ENCODE results near the gene FBXL17.

FBXL17 gene

GRCh38 chr5:108141676-108142075, 240.2 kb downstream of the FBXL17 start:
- peak; percentile 9 for DNase-seq (ENCODE audit: low spot score)
- in situ Hi-C loops (cut with MboI; ENCODE audit: low sequenced_read_pairs, unreplicated experiment): no loop called here
- TF ChIP-seq CTCF (IDR thresholded peaks at IDR 0.05; ENCODE audit: borderline replicate concordance, control extremely low read depth, extremely low read depth, insufficient read depth, missing control alignments): no peak

- DNase-seq (ENCODE audit: low spot score): no peak
- no peak for TF ChIP-seq CTCF (IDR thresholded peaks at IDR 0.05; ENCODE audit: borderline replicate concordance, control extremely low read depth, extremely low read depth, insufficient read depth, missing control alignments)
- in situ Hi-C loops (cut with MboI; ENCODE audit: low sequenced_read_pairs, unreplicated experiment): no loop called here
These were observed 245.4 kb downstream of the FBXL17 start for GRCh38 chr5:108136493-108136892.

GRCh38 chr5:108129129-108129528, 252.8 kb downstream of the FBXL17 start:
- no peak for DNase-seq (ENCODE audit: low spot score)
- no peak for TF ChIP-seq CTCF (IDR thresholded peaks at IDR 0.05; ENCODE audit: borderline replicate concordance, control extremely low read depth, extremely low read depth, insufficient read depth, missing control alignments)
- in situ Hi-C loops (cut with MboI; ENCODE audit: low sequenced_read_pairs, unreplicated experiment): no loop called here

GRCh38 chr5:108125771-108126511, 256.0 kb downstream of the FBXL17 start:
- no peak for DNase-seq (ENCODE audit: low spot score)
- TF ChIP-seq CTCF (IDR thresholded peaks at IDR 0.05; ENCODE audit: borderline replicate concordance, control extremely low read depth, extremely low read depth, insufficient read depth, missing control alignments): no peak
- in situ Hi-C loops (cut with MboI; ENCODE audit: low sequenced_read_pairs, unreplicated experiment): no loop called here

- no peak for TF ChIP-seq CTCF (IDR thresholded peaks at IDR 0.05; ENCODE audit: borderline replicate concordance, control extremely low read depth, extremely low read depth, insufficient read depth, missing control alignments)
- in situ Hi-C loops (cut with MboI; ENCODE audit: low sequenced_read_pairs, unreplicated experiment): no loop called here
- DNase-seq (ENCODE audit: low spot score): no peak
These were observed 257.3 kb downstream of the FBXL17 start for GRCh38 chr5:108124596-108124995.

GRCh38 chr5:108122702-108123101, 259.2 kb downstream of the FBXL17 start:
- no peak for DNase-seq (ENCODE audit: low spot score)
- TF ChIP-seq CTCF (IDR thresholded peaks at IDR 0.05; ENCODE audit: borderline replicate concordance, control extremely low read depth, extremely low read depth, insufficient read depth, missing control alignments): no peak
- in situ Hi-C loops (cut with MboI; ENCODE audit: low sequenced_read_pairs, unreplicated experiment): no loop called here

Data from GM13976 (cell line).